ENCODE measurements around the gene CRKL.
"Not testable (repeated sequence)": the region's sequence is repeated elsewhere in the genome, so short reads cannot be mapped to it uniquely, and the experiment has no call there.

- TF ChIP-seq CTCF (IDR thresholded peaks at IDR 0.05); EZH2 (IDR thresholded peaks at IDR 0.05; ENCODE audit: borderline replicate concordance, insufficient read depth, low read depth, low read length, poor library complexity, severe bottlenecking): not testable (repeated sequence)
Observed at GRCh38 chr22:20942203-20942902, 25.1 kb downstream of the CRKL start.
